Measurements from ENCODE around the gene RHOU. TPM values are rescaled to one million over a fixed set of nuclear protein-coding genes. Genes with fewer than 3 reads are reported as not detected.
A peak's percentile ranks its signal among the peaks of the same experiment; 100 is the strongest.

Gene RHOU
- total and polyA plus RNA-seq, 5 donors, result 5.2 to 15.1 (median 11.3) TPM

GRCh38 chr1:228737601-228738041 is 2.3 kb downstream of the RHOU start:
- H3K27me3 ChIP-seq (ENCODE audit: control insufficient read depth, insufficient read depth), result no peaks in the 10 kb centered on the region
- peak overlapping the region; percentile 79 for H3K4me3 ChIP-seq (ENCODE audit: low read length)
- intact Hi-C loops (cut with DNase I), result loop anchor here (5.0 to 10.0 kb wide), 6 partner anchors 115 to 490 kb away; no protein-coding TSS in a partner anchor
- ATAC-seq (peak; percentile 1 to 38), DNase-seq (peak in 2 of 3 donors; percentile 37 to 68)
- 47% methylated on average over 8 of the region's 8 CpGs for WGBS
- peak overlapping the region; percentile 30 for H3K27ac ChIP-seq (ENCODE audit: low read length)
- peaks cover 2% of the 10 kb centered on the region for H3K4me1 ChIP-seq (ENCODE audit: control insufficient read depth, insufficient read depth, low read length)
- H3K9me3 ChIP-seq (ENCODE audit: control insufficient read depth, low read length), result no peaks in the 10 kb centered on the region

- Histone ChIP-seq H3K9me3 (ENCODE audit: control insufficient read depth, low read length) (no peaks in the 10 kb centered on the region), H3K27ac (ENCODE audit: low read length) (no peak overlapping the region), H3K4me1 (ENCODE audit: control insufficient read depth, insufficient read depth, low read length) (peaks cover 2% of the 10 kb centered on the region), H3K27me3 (ENCODE audit: control insufficient read depth, insufficient read depth) (no peaks in the 10 kb centered on the region), H3K4me3 (ENCODE audit: low read length) (no peak overlapping the region)
- WGBS, result 74% methylated on average over 4 of the region's 4 CpGs
- DNase-seq (no peak), ATAC-seq (no peak)
- intact Hi-C loops (cut with DNase I), result loop anchor here (5.0 to 10.0 kb wide), 7 partner anchors 65 to 487 kb away; no protein-coding TSS in a partner anchor
Measured at GRCh38 chr1:228739826-228740225, 4.5 kb downstream of the RHOU start.

GRCh38 chr1:228740543-228741317 is 5.5 kb downstream of the RHOU start:
- no peaks in the 10 kb centered on the region for H3K9me3 ChIP-seq (ENCODE audit: control insufficient read depth, low read length)
- no peaks in the 10 kb centered on the region for H3K27me3 ChIP-seq (ENCODE audit: control insufficient read depth, insufficient read depth)
- ATAC-seq (no peak), DNase-seq (no peak)
- no peak overlapping the region for H3K27ac ChIP-seq (ENCODE audit: low read length)
- H3K4me1 ChIP-seq (ENCODE audit: control insufficient read depth, insufficient read depth, low read length), result peaks cover 2% of the 10 kb centered on the region
- 58% methylated on average over 8 of the region's 8 CpGs for WGBS
- intact Hi-C loops (cut with DNase I), result loop anchor here in 2 of 4 donors (10.0 kb wide), 2 partner anchors 64 to 164 kb away; no protein-coding TSS in a partner anchor
- H3K4me3 ChIP-seq (ENCODE audit: low read length), result no peak overlapping the region

- intact Hi-C loops (cut with DNase I), result loop anchor here in 2 of 4 donors (10.0 kb wide), 2 partner anchors 62 to 162 kb away; no protein-coding TSS in a partner anchor
- ATAC-seq, result no peak
Measured at GRCh38 chr1:228742281-228742860, 7.1 kb downstream of the RHOU start.

GRCh38 chr1:228743405-228743804 is 8.1 kb downstream of the RHOU start:
- intact Hi-C loops (cut with DNase I), result loop anchor here in 2 of 4 donors (10.0 kb wide), 2 partner anchors 61 to 161 kb away; no protein-coding TSS in a partner anchor
- 77% methylated on average over 13 of the region's 13 CpGs for WGBS
- ATAC-seq (no peak), DNase-seq (no peak)
- Histone ChIP-seq H3K9me3 (ENCODE audit: control insufficient read depth, low read length) (no peaks in the 10 kb centered on the region), H3K27ac (ENCODE audit: low read length) (no peak overlapping the region), H3K27me3 (ENCODE audit: control insufficient read depth, insufficient read depth) (no peaks in the 10 kb centered on the region), H3K4me3 (ENCODE audit: low read length) (no peak overlapping the region), H3K4me1 (ENCODE audit: control insufficient read depth, insufficient read depth, low read length) (peaks cover 2% of the 10 kb centered on the region)

More at GRCh38 chr1:228742281-228742860, 7.1 kb downstream of the RHOU start:
- Histone ChIP-seq H3K27me3 (ENCODE audit: control insufficient read depth, insufficient read depth) (no peaks in the 10 kb centered on the region), H3K4me3 (ENCODE audit: low read length) (no peak overlapping the region), H3K4me1 (ENCODE audit: control insufficient read depth, insufficient read depth, low read length) (peaks cover 2% of the 10 kb centered on the region), H3K9me3 (ENCODE audit: control insufficient read depth, low read length) (no peaks in the 10 kb centered on the region), H3K27ac (ENCODE audit: low read length) (no peak overlapping the region)
- DNase-seq, result no peak
- WGBS, result 92% methylated on average over 8 of the region's 8 CpGs

GRCh38 chr1:228744356-228744755 is 9.1 kb downstream of the RHOU start:
- no peaks in the 10 kb centered on the region for H3K27me3 ChIP-seq (ENCODE audit: control insufficient read depth, insufficient read depth)
- H3K4me1 ChIP-seq (ENCODE audit: control insufficient read depth, insufficient read depth, low read length), result peaks cover 2% of the 10 kb centered on the region
- no peak overlapping the region for H3K27ac ChIP-seq (ENCODE audit: low read length)
- H3K9me3 ChIP-seq (ENCODE audit: control insufficient read depth, low read length), result no peaks in the 10 kb centered on the region
- intact Hi-C loops (cut with DNase I), result loop anchor here in 2 of 4 donors (10.0 kb wide), 2 partner anchors 60 to 160 kb away; no protein-coding TSS in a partner anchor
- DNase-seq (no peak), ATAC-seq (no peak)
- 84% methylated on average over 6 of the region's 6 CpGs for WGBS
- no peak overlapping the region for H3K4me3 ChIP-seq (ENCODE audit: low read length)

GRCh38 chr1:228744918-228745317 is 9.6 kb downstream of the RHOU start:
- H3K4me3 ChIP-seq (ENCODE audit: low read length), result no peak overlapping the region
- H3K27me3 ChIP-seq (ENCODE audit: control insufficient read depth, insufficient read depth), result no peaks in the 10 kb centered on the region
- intact Hi-C loops (cut with DNase I), result loop anchor here in 2 of 4 donors (10.0 kb wide), 2 partner anchors 60 to 160 kb away; no protein-coding TSS in a partner anchor
- DNase-seq, result no peak
- H3K4me1 ChIP-seq (ENCODE audit: control insufficient read depth, insufficient read depth, low read length), result peaks cover 2% of the 10 kb centered on the region
- H3K27ac ChIP-seq (ENCODE audit: low read length), result no peak overlapping the region
- ATAC-seq, result no peak
- H3K9me3 ChIP-seq (ENCODE audit: control insufficient read depth, low read length), result no peaks in the 10 kb centered on the region
- WGBS, result 94% methylated on average over 6 of the region's 6 CpGs

- no peak for DNase-seq
- WGBS, result 91% methylated on average over 4 of the region's 4 CpGs
- Histone ChIP-seq H3K27ac (ENCODE audit: low read length) (no peak overlapping the region), H3K27me3 (ENCODE audit: control insufficient read depth, insufficient read depth) (no peaks in the 10 kb centered on the region), H3K4me1 (ENCODE audit: control insufficient read depth, insufficient read depth, low read length) (peaks cover 2% of the 10 kb centered on the region), H3K9me3 (ENCODE audit: control insufficient read depth, low read length) (no peaks in the 10 kb centered on the region), H3K4me3 (ENCODE audit: low read length) (no peak overlapping the region)
- intact Hi-C loops (cut with DNase I), result loop anchor here in 2 of 4 donors (10.0 kb wide), 2 partner anchors 59 to 159 kb away; no protein-coding TSS in a partner anchor
- ATAC-seq, result no peak
Measured at GRCh38 chr1:228745497-228745896, 10.2 kb downstream of the RHOU start.

GRCh38 chr1:228747301-228747935 is 12.1 kb downstream of the RHOU start:
- 91% methylated on average over 3 of the region's 3 CpGs for WGBS
- Histone ChIP-seq H3K9me3 (ENCODE audit: control insufficient read depth, low read length) (no peaks in the 10 kb centered on the region), H3K27me3 (ENCODE audit: control insufficient read depth, insufficient read depth) (no peaks in the 10 kb centered on the region), H3K4me1 (ENCODE audit: control insufficient read depth, insufficient read depth, low read length) (no peaks in the 10 kb centered on the region), H3K4me3 (ENCODE audit: low read length) (no peak overlapping the region), H3K27ac (ENCODE audit: low read length) (no peak overlapping the region)
- DNase-seq, result no peak
- intact Hi-C loops (cut with DNase I), result loop anchor here in 2 of 4 donors (10.0 kb wide), 2 partner anchors 57 to 157 kb away; no protein-coding TSS in a partner anchor
- ATAC-seq, result no peak

- ATAC-seq, result no peak
- H3K4me1 ChIP-seq (ENCODE audit: control insufficient read depth, insufficient read depth, low read length), result no peaks in the 10 kb centered on the region
- DNase-seq, result no peak
- H3K9me3 ChIP-seq (ENCODE audit: control insufficient read depth, low read length), result no peaks in the 10 kb centered on the region
- WGBS, result 95% methylated on average over 2 of the region's 2 CpGs
- H3K27me3 ChIP-seq (ENCODE audit: control insufficient read depth, insufficient read depth), result no peaks in the 10 kb centered on the region
- intact Hi-C loops (cut with DNase I), result loop anchor here in 2 of 4 donors (10.0 kb wide), 2 partner anchors 57 to 157 kb away; no protein-coding TSS in a partner anchor
- no peak overlapping the region for H3K4me3 ChIP-seq (ENCODE audit: low read length)
- no peak overlapping the region for H3K27ac ChIP-seq (ENCODE audit: low read length)
Measured at GRCh38 chr1:228748029-228748428, 12.8 kb downstream of the RHOU start.

Measured in right cardiac atrium (tissue), 5 donors.